Caco-2 (cell line): ENCODE data around the gene CEP85L. TPM values are rescaled to one million over a fixed set of nuclear protein-coding genes. Genes with fewer than 3 reads are reported as not detected.

Experiments
- BruUV-seq: library from RNA; stranded (reverse); fragments of 400-500 nt; replicated peaks from 2 replicates; lab custom pipeline; 2021; lab: Mats Ljungman, UMichigan
- CTCF ChIA-PET: fragments of 300-600 bp; sonication (Branson Sonifier 250); formaldehyde crosslinking; loops from one replicate; lab custom pipeline; 2022; ENCODE audit warnings: antibody characterized with exemption; lab: Charles Lee
- POLR2A ChIA-PET: fragments of 300-600 bp; sonication (Branson Sonifier 250); formaldehyde crosslinking; loops from one replicate; lab custom pipeline; 2022; ENCODE audit warnings: antibody characterized with exemption; lab: Charles Lee
- DNase-seq, 2 experiments: peaks; one replicate each; pipeline versions ENCODE4 v3.0.0 to v3.0.0-alpha.2; 2020 to 2022
- H3K27me3 ChIP-seq: replicated peaks from 2 replicates; pipeline ENCODE4 v1.6.0; 2011; ENCODE audit warnings: low read length; ENCODE audit not compliant: control insufficient read depth, insufficient read depth
- H3K36me3 ChIP-seq: 2 replicates; pipeline ENCODE4 v1.5.1; 2011; ENCODE audit warnings: low read length; ENCODE audit not compliant: control insufficient read depth, insufficient read depth
- H3K4me1 ChIP-seq: fragments of 250-450 bp; sonication (Bioruptor Pico); 2 replicates; pipeline ENCODE4 v1.5.1; 2020; ENCODE audit warnings: mild to moderate bottlenecking
- H3K4me3 ChIP-seq: 2 replicates; pipeline ENCODE4 v1.5.1; 2011; ENCODE audit warnings: low read depth, mild to moderate bottlenecking, control low read depth, low read length
- H3K9me3 ChIP-seq: fragments of 250-450 bp; sonication (Bioruptor Pico); 2 replicates; pipeline ENCODE4 v1.5.1; 2020; ENCODE audit warnings: mild to moderate bottlenecking, moderate library complexity
- H3K27ac Mint-ChIP-seq: one replicate; pipeline ENCODE4 v1.8.0; 2022; ENCODE audit warnings: mixed read lengths; ENCODE audit not compliant: unreplicated experiment
- H3K27me3 Mint-ChIP-seq: one replicate; pipeline ENCODE4 v1.8.0; 2022; ENCODE audit warnings: mixed read lengths; ENCODE audit not compliant: insufficient read depth, unreplicated experiment
- H3K36me3 Mint-ChIP-seq: one replicate; pipeline ENCODE4 v1.8.0; 2022; ENCODE audit warnings: mild to moderate bottlenecking, mixed read lengths; ENCODE audit not compliant: insufficient read depth, unreplicated experiment
- H3K4me1 Mint-ChIP-seq: one replicate; pipeline ENCODE4 v1.8.0; 2022; ENCODE audit warnings: low read depth, mixed read lengths; ENCODE audit not compliant: unreplicated experiment
- H3K4me3 Mint-ChIP-seq: one replicate; pipeline ENCODE4 v1.8.0; 2022; ENCODE audit warnings: mild to moderate bottlenecking, moderate library complexity, mixed read lengths; ENCODE audit not compliant: unreplicated experiment
- H3K9me3 Mint-ChIP-seq: one replicate; pipeline ENCODE4 v1.8.0; 2022; ENCODE audit warnings: mixed read lengths; ENCODE audit not compliant: unreplicated experiment
- intact Hi-C: fragments of 100-400 bp; cut with micrococcal nuclease; formaldehyde crosslinking; loops from one replicate; pipeline ENCODE4 v1.10.0; 2022; ENCODE audit not compliant: unreplicated experiment
- total RNA-seq: library from RNA; stranded (reverse); gene quantifications from 2 replicates; pipeline ENCODE4 v1.2.3, GENCODE V29; 2022
- TF ChIP-seq, protein P1 (sequence below), 2 experiments: fragments of 200-600 bp in 1 of 2; IDR thresholded peaks; 1 replicate in 1 of 2; 2 replicates in 1 of 2; pipeline versions ENCODE4 v1.5.1 to v1.8.0; 2011 to 2022; ENCODE audit warnings: antibody characterized with exemption in 1 of 2, control low read depth in 1 of 2, inconsistent platforms in 1 of 2, low read depth in 1 of 2, low read length in 1 of 2, mild to moderate bottlenecking in 1 of 2, moderate library complexity in 1 of 2; ENCODE audit not compliant: insufficient read depth in 1 of 2, severe bottlenecking in 1 of 2, unreplicated experiment in 1 of 2

Gene CEP85L
- total RNA-seq, 1 experiment from 2014 or later = 0.29 TPM

DNA sequence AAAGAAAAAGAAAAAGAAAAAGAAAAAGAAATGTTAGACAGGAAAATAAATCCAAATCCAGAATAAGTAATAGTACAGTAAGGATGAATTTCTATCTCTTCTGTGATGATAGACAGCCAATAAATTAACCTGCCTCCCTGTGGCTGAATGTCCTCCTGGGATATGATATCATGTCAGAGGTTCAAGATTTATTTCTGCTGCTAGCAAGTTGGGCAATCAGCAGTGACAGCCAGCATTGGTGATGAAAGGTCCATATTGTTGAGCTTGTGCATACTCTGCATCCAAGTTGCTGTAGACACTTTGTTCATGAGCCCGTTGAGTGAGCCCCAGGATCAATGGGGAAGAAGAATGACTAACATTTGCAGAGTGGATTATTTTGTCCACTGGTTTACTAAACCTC is 44.9 kb upstream of the CEP85L start:
- H3K4me1 Mint-ChIP-seq = no peaks in the 10 kb centered on the region
- H3K4me3 ChIP-seq = no peak overlapping the region
- H3K27me3 ChIP-seq = no peaks in the 10 kb centered on the region
- intact Hi-C loops = no loop called here
- H3K36me3 Mint-ChIP-seq = no peaks in the 10 kb centered on the region
- H3K36me3 ChIP-seq = no peaks in the 10 kb centered on the region
- CTCF ChIA-PET = no interaction called here
- no peak overlapping the region for H3K27ac Mint-ChIP-seq
- no TSS peak for BruUV-seq
- no peak overlapping the region for H3K4me3 Mint-ChIP-seq
- H3K4me1 ChIP-seq = no peaks in the 10 kb centered on the region
- no peaks in the 10 kb centered on the region for H3K9me3 Mint-ChIP-seq
- no peaks in the 10 kb centered on the region for H3K9me3 ChIP-seq
- POLR2A ChIA-PET = no interaction called here
- no peak for DNase-seq
- H3K27me3 Mint-ChIP-seq = no peaks in the 10 kb centered on the region
- TF ChIP-seq, protein P1, sequence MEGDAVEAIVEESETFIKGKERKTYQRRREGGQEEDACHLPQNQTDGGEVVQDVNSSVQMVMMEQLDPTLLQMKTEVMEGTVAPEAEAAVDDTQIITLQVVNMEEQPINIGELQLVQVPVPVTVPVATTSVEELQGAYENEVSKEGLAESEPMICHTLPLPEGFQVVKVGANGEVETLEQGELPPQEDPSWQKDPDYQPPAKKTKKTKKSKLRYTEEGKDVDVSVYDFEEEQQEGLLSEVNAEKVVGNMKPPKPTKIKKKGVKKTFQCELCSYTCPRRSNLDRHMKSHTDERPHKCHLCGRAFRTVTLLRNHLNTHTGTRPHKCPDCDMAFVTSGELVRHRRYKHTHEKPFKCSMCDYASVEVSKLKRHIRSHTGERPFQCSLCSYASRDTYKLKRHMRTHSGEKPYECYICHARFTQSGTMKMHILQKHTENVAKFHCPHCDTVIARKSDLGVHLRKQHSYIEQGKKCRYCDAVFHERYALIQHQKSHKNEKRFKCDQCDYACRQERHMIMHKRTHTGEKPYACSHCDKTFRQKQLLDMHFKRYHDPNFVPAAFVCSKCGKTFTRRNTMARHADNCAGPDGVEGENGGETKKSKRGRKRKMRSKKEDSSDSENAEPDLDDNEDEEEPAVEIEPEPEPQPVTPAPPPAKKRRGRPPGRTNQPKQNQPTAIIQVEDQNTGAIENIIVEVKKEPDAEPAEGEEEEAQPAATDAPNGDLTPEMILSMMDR (IDR thresholded peaks at IDR 0.05; ENCODE audit: insufficient read depth in 1 of 2, low read depth in 1 of 2, low read length in 1 of 2, severe bottlenecking in 1 of 2, unreplicated experiment in 1 of 2) = no peak

DNA sequence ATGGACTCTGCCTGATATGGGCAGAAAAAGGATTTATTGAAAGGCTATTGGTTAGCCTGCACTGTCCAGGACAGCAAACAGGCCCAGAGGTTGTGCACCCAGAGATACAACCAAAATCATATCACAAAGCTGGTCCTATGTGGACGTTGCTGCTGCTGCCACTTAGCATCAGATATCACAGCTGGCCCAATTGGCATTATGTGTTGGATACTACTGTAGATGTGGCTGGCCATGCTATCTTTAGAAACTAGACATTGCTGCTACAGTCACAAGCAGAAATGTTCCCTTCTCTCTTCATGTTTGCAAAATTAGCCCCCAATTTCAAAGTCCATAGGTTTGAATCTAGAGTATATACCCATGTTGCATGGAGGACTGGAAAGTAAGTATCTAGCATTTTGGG is 42.2 kb upstream of the CEP85L start:
- Histone ChIP-seq H3K4me1 (no peaks in the 10 kb centered on the region), H3K36me3 (no peaks in the 10 kb centered on the region), H3K9me3 (no peaks in the 10 kb centered on the region), H3K4me3 (no peak overlapping the region), H3K27me3 (no peaks in the 10 kb centered on the region)
- ChIA-PET CTCF (no interaction called here), POLR2A (no interaction called here)
- BruUV-seq = no TSS peak
- no peaks in the 10 kb centered on the region for H3K36me3 Mint-ChIP-seq
- no peak overlapping the region for H3K4me3 Mint-ChIP-seq
- DNase-seq = no peak
- no peaks in the 10 kb centered on the region for H3K9me3 Mint-ChIP-seq
- no peak overlapping the region for H3K27ac Mint-ChIP-seq
- peaks cover 2% of the 10 kb centered on the region for H3K27me3 Mint-ChIP-seq
- TF ChIP-seq, protein P1 (IDR thresholded peaks at IDR 0.05; ENCODE audit: insufficient read depth in 1 of 2, low read depth in 1 of 2, low read length in 1 of 2, severe bottlenecking in 1 of 2, unreplicated experiment in 1 of 2) = no peak
- no peaks in the 10 kb centered on the region for H3K4me1 Mint-ChIP-seq
- intact Hi-C loops = no loop called here

DNA sequence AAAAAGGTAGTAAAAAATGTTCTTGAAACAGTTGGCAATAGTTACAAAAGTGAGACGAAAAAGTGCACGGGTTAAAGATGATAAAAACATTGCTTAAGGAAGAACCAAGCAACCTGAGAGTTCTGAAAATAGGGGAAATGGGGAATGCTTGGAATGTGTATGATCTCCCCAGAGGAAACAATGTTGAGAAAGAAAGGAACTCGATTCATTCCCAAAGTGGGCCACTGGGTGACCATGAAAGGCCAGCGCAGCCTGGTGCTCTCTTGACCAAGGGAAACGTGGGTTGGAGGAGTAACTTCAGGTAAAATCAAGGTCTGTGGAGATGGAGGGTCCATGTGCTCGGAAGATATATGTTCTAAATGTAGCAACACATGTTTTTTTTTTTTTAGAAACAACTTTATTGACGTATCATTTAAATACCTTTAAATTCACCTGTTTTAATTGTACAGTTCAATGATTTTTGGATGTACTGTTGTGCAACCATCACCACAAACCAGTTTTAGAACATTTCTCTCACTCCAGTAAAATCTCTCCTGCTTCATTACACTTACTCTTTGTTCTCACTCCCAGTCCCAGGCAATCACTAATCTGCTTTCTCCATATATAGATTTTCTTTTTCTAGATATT is 34.5 kb upstream of the CEP85L start:
- no peak overlapping the region for H3K4me3 ChIP-seq
- BruUV-seq = no TSS peak
- H3K36me3 Mint-ChIP-seq = no peaks in the 10 kb centered on the region
- TF ChIP-seq, protein P1 (IDR thresholded peaks at IDR 0.05; ENCODE audit: insufficient read depth in 1 of 2, low read depth in 1 of 2, low read length in 1 of 2, severe bottlenecking in 1 of 2, unreplicated experiment in 1 of 2) = no peak
- ChIA-PET POLR2A (no interaction called here), CTCF (no interaction called here)
- no peaks in the 10 kb centered on the region for H3K9me3 ChIP-seq
- intact Hi-C loops = no loop called here
- H3K4me1 Mint-ChIP-seq = no peaks in the 10 kb centered on the region
- H3K27me3 Mint-ChIP-seq = peaks cover 2% of the 10 kb centered on the region
- no peaks in the 10 kb centered on the region for H3K36me3 ChIP-seq
- H3K27ac Mint-ChIP-seq = no peak overlapping the region
- no peak overlapping the region for H3K4me3 Mint-ChIP-seq
- H3K9me3 Mint-ChIP-seq = no peaks in the 10 kb centered on the region
- no peaks in the 10 kb centered on the region for H3K27me3 ChIP-seq
- no peak for DNase-seq
- H3K4me1 ChIP-seq = no peaks in the 10 kb centered on the region
